Measurements from ENCODE around the gene COL26A1. TPM values are rescaled to one million over a fixed set of nuclear protein-coding genes. Genes with fewer than 3 reads are reported as not detected.

The COL26A1 gene
- polyA plus RNA-seq, 3 donors: 28.5 to 35.3 (median 34.3) TPM

DNA sequence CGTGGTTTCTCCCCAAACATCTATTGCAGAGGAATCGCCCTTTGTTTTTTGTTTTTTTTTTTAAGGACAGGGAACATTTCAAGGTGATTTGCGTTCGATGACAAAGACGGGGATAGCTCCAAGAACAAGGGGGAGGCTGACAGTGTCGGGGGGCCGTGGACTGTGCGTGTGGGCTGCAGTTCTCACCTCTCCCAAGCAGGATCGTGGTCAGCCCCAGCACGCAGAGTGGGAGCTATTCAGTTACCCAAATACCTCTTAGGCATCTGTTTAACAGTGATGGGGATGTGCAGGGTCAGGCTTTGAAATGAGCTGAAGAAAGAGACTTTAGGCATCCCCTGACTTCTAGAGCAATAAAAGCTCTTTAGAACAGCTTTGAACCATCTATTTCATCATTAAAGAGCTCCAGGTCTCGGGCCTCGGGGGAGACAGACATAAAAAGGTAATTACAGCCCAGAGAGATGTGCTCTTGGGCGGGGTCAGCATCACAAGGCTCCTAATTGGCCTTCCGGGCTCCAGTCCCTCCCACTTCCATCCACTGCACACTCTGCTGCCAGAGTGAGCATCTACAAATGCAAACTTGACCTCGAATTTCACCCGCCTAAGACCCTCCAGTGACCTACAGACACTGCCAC, 169.2 kb downstream of the COL26A1 start:
- no peak for DNase-seq

DNA sequence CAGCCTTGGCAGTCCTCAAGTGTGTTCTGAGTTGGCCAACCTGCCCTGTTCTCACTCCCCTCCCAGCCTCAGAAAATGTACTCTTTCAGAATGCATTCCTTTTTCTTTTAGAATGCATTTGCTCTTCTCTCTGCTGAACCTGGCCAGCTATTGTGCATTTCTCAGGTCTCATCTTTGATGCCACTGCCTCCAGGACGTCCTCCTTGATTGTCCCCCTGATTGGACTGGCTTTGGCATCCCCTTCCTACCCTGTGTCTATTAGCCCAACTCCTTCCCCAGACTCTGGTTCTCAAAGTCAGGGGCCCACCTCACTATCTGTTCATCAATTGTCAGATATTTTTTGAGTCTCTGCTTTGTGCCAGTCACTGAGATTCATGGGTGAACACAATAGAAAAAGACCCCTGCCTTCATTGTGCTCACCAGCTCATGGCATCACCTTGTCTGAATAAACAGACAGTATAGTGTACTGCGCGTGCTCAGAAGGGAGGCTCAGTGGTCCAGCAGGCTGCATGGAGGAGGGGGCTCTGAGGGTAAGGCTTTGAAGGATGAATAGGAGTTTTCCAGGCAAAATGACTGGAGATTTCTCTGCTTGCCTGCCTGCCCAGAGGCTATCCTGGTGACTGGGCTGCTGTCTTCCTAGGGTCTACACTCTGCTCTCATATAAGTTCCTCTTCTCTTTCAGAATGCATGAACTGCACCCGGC, 169.9 kb downstream of the COL26A1 start:
- no peak for DNase-seq

DNA sequence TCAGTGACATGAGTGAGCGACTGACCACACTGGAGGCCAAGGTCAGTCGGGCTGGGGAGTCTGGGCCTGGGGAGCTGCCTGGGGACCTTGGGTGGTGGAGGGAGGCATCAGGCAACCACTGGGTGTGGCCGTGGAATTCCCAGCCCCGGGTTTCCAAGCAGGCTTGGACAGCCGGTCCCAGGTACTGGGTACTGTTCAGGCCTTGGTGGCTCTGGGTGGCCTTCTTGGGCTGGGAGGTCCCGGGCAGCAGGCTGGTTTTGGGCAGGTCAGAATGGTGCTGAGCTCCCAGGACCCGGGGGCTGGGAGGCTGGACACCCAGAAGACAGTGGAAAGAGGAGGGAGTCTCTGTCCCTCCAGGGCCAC, 170.4 kb downstream of the COL26A1 start:
- no peak for DNase-seq

DNA sequence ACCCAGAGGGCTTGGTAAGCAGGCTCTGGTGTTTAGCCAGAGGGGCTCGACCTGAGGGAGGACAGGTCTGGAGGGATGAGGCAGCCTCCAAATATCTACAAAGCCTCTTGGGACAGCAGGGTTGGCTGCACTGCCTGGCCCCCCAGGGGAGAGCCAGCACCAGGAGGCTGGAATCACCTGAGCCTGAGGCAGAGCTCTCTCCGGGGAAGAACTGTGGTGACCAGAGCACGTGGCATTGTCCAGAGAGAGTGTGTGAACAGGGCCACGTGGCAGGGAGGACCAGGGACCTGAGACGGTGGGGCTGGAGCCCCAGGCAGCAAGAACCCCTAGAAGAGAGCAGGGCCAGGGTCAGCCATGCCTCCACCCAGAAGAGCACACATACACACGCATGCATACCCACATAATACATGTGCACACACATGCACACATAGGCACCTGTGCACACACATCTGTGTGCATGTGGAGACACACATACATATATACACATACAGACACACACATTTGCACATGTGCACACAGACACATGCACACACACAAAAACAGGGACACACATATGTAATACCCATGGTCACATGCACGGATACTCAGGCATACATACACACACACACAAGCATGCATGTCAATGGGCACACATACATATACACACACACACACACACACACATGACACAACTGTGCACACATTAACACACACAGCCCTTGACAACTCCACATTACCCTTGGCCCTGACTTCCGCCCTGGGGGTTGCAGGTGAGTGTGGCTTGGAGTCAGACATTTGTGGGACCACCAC, 171.5 kb downstream of the COL26A1 start:
- DNase-seq: no peak

DNA sequence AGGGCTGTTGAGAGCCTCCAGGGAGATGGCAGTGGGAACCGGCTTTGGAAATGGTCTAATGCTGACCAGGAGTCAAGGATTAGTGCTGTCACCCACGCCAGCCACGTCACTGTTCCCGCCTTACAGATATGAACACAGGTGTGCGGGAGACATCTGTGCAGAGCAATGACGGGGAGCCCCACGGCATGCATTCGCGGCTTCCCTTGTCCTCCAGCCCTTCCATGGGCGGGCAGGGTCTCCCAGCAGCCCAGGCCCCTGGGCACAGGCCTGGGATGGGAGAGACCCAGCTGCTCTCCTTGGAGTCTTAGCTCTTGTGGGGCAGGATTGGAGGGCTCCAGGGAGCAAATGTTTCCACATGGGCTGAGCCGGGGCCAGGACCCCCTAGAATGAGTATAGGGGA, 172.2 kb downstream of the COL26A1 start:
- no peak for DNase-seq

DNA sequence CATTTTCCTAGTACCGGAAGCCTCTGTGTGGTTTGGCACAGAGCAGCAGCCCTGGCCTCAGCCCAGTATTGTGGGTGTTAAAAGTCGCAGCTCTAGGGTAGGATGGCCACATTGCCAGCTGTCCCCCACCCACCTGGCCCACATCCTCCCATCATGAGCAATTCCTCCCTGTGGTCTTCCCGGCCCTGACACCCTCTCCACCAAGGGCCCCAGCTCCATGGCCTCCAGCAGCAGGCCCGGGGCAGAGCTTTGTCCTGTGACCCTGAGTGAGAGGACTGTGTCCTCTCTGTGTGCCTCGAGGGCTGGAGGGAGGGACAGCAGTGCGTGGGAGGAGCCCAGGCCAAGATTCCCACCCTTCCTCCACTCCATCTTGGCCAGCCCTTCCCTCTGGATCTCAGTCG, 172.7 kb downstream of the COL26A1 start:
- DNase-seq: no peak

DNA sequence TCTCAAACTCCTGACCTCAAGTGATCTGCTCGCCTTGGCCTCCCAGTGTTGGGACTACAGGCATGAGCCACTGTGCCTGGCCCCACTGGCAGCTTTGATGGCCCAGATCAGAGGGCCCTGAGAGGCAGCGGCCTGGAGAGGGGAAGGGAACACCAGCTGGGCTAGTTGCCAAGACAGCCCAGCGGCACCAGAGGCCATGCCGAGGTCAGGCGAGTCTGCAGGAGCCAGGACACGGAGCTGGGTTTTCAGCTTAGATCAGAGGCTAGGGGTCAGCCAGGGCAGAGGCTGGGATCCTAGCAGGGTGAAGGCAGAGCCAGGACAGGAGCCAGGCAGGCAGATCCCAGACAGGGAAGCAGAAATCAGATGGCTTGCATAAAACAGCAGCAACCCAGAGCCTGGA, 173.6 kb downstream of the COL26A1 start:
- DNase-seq: no peak

DNA sequence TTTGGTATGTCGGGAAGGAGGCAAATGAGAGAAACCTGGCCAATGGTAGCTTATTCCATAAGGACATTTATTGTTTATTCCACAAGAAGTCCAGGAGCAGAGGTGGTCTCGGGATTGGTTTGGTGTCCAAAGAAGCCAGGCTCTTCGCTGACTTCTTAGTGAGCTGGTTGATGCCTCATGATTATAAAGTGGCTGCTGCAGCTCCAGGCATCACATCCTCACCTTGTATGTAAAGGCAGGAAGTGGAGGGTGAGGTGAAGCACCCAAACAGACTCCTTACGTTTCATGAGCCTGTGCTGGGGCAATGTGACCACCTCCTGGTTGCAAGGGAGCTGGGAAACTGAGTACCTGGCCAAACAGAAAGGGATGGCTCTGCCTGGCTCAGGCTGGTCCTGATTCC, 174.0 kb downstream of the COL26A1 start:
- no peak for DNase-seq

DNA sequence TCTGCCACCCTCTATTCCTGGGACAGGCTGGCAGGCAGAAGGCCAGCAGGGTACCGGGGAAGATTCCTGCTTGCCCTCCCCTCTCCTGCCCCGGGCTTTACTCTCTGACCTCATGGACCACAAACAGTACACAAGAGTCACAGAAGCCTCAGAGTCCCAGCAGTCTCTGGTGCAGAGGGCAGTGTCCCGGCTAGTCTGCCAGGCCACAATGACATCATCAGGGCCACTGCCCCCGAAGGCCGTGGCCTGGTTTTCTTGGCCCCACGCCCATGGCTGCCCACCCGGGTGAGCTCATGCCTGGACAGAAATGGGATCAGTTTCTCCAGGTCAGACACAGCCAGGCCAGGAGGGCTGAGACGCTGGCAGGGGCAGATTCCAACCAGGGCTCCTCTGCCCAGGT, 174.5 kb downstream of the COL26A1 start:
- DNase-seq: no peak

DNA sequence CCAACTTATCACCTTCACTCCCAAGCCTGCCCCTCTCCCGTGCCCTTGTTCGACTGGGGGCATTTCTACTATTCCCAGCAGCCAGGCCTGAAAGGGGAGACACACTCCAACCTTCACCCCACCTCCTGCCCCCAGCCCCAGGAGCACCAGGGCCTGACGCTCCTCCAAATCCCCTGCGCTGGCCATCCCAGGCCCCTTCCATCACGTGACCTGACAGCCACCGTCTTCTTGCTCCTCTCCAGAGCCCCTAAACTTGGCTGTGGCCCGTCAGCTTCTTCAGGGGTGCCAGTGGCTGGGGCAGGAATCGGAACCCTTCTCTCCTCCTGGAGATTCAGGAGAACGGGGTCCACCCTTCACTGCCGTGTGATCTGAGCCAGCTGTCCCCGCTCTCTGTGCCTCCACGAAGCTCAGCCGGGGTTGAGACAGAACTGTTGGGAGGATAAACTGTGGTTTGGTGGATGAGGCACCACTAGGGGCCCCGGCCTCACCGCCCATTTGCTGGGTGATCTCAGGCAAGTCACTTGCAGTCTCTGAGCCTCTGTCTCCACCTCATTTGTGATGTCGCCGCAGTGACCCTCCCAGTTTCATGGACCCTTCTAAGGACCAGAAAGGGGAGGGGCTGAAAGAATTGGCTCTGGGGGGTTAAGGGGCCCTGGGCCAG, 175.4 kb downstream of the COL26A1 start:
- no peak for DNase-seq

DNA sequence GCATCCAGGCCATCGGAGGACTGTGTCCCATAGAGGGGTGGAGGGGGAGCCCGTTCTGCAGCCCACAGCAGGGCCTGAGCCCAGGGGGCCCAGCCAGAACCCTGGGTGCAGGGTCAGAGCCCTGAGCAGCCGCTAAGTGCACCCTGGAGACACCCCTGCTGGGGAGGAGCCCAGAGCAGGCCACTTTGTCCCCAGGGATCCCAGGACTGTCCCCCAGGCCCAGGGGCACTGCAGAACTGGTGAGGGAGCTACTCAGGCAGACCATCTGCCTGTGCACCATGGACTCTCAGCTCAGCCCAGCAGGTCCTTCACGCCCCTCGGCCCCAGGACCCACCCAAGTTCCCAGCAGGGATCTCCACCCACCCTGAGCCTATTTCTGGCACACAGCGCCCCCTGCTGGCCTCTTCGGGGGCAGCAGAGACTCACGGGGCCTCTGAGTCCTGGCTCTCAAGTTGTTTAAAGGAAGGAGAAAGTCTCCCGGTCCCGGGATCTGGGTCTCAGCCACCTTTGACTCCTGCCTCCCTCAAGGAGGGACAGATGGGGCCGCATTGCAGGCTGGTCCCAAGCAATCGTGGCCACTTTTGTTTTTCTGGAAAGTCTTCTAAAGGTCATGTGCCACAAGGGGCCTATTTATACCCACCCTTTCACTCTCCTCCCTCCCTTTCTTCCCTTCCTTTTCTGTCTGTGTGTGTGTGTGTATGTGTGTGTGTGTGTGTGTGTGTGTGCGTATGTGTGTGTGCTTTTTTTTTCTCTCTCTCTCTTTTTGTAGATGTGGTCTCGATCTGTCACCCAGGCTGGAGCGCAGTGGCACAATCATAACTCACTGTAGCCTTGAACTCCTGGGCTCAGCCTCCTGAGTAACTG, 176.2 kb downstream of the COL26A1 start:
- DNase-seq: peak; percentile 55

DNA sequence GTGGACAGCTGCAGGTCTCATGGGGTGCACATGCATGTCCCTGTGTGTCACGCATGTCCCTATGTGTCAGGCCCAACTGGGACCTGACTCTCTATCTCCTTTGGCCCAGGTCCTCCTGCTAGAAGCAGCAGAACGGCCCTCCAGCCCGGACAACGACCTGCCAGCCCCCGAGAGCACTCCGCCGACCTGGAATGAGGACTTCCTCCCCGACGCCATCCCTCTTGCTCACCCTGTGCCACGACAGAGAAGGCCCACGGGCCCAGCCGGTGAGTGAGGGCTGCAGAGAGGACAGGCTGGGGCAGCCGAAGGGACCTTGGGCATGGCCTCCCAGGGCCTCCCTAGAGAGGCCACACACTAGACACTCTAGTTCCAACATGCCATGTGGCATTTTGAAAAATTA, 177.1 kb downstream of the COL26A1 start:
- no peak for DNase-seq

DNA sequence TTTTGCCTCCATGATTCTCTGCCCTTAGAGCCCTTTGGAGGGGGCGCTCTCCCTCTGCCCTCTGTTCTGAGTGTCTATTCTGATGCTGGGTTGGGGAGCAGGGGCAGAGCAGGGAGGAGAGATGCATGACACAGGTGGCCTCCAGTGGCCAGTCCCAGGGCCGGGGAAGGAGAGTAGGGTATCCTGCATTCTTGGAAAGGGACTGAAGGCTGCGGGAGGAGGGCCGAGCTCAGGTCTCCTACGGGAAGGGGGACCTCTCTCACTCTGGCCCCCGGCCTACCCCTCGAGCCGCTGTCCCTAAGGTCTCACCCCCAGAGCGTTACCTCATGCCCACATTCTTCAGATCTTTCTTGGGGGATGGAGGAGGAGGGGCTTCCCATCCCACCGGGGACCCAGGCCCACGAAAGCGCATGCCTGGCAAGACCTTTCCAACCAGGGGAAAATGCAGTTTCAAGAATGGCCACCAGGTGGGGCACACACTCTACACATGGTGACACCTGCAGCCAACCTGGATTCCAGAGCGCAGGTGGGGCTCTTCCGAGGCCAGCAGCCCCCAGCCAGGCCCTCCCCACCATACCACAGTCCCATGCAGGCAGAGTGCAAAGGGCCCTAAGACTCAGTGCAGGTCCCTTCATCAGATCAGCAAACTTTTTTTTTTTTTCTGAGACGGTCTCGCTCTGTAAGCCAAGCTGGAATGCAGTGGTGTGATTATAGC, 180.0 kb downstream of the COL26A1 start:
- no peak for DNase-seq

DNA sequence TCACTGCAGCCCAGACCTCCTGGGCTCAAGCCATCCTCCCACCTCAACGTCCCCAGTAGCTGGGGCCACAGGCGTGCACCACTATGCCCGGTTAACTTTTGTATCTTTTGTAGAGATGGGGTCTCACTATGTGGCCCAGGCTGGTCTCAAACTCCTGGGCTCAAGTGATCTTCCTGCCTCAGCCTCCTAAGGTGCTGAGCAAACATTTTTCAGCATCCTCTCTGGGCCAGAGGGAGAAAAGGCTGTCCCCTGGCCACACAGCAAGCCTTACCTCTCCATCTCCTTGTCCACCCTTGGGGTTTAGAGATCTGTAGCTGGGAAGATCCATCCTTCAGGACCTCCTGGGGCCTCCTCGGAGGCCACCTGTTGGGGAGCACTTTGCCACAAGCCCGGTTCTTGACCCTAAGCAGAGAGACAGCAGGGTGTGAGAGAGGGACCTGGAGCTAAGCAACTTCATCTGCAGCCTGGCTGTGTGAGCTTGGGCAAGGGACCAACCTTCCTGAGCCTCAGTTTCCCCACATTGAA, 180.6 kb downstream of the COL26A1 start:
- no peak for DNase-seq

DNA sequence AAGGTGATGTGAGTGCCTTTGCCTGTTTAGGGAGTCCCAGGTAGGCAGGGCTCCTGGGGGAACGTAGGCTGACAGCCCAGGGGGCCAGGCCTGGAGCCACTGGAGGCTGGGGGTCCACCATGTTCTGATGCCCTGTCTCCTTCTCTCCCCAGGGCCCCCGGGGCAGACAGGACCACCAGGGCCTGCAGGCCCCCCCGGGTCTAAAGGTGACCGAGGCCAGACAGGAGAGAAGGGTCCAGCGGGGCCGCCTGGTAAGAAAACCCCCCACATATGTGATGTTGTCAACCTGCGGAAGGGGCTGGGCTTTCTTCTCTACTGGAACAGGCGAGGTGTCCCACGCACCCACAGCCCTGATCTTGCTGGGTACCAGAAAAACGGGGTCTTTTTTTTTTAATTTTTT, 181.2 kb downstream of the COL26A1 start:
- DNase-seq: no peak

DNA sequence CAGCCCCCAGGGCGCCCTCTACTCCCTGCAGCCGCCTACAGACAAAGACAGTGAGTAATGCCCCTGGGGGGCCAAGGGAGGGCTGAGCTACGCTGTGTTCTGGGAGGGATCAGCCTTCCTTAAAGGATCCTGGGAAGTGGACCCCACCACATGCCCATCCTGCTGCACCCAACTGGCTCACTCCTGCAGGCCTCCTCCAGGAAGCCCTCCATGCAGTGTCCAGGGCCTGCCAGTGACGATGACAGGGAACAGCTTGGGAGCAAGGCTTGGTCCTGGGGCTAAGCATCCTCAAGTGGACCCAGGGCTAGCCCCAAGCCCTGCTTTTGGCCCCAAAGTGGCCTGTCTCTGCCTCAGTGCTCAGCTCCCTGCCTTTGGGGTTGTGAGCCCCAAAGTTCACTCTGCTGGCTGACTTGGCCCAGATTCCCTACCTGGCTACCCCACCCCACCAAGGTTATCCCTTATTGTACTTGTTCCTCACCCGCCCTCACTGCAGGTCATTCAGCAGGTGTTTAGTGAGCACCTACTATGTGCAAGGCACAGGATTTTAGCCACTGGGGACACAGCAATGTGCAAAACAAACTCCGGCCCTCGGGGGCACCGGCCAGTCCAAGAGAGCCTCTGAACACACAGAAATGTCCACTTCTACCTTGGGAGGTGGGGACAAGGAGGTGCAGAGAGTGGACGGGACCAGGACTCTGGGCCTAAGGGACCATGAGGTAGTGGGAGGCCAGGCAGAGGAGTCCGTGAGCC, 182.9 kb downstream of the COL26A1 start:
- no peak for DNase-seq

DNA sequence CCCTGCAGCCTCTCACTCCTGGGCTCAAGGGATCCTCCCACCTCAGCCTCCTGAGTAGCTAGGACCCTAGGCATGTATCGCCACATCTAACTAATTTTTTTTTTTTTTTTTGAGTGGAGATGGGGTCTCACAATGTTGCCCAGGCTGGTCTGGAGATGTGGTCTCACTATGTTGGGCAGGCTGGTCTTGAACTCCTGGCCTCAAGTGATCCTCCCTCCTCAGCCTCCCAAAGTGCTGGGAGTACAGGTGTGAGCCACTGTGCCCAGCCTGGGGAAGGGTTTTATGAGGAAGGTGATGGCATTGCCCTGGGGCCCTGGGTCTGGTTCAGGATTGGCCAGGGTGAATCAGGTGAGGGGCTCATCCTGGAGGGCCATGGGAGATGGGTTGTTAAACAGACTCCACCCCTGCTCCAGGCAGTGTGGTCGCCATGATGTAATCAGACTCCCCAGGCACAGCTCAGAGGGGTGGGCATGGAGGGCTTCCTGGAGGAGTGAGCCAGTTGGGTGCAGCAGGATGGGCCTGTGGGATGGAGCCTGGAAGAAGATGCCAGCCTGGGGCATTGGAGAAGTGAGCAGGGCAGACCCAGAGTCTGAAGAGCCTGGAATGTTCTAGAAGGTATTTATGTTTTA, 183.7 kb downstream of the COL26A1 start:
- DNase-seq: no peak

DNA sequence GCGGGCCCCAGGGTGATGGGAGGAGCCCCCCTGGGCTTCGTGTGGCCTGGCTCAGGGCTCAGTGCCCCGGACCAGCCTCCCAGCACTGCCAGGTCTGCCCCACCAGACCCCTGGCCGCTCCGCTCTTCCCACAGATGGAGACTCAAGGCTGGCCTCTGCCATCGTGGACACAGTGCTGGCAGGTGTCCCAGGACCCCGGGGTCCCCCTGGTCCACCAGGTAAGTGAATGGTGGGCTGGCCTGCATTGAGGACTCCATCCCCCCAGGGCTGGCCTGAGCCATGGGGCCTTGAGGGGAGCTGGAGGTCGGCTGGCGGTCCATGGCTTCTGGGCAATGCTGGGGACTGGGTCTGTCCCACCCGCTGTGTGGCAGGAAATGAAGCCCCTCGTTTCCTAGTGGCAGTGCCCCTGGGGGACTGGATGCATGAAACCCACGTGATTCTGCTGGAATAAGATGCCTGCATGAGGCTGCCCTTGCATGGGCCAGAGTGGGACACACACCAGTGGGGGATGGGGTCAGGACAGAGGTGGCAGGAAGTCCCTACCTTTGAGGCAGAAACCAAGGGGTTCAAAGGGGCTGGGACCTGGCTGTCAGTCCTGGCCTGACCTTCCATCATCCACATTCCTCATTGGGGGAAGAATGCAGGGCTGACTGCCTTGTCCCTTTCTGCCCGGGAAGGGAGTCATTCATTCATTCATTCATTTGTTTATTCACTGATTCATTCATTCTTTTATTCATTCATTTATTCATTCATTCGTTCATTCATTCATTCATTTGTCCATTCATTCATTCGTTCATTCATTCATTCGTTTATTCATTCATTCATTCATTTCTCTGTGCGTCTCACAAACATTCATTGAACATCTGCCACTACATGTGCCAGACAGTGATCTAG, 184.6 kb downstream of the COL26A1 start:
- no peak for DNase-seq

All from renal pelvis (tissue), 4 donors.